Upper lobe of left lung (tissue), 4 donors: ENCODE measurements around the gene LRRD1.

Experiments
- CTCF ChIP-seq, 6 experiments: fragments of 450-650 bp in 4 of 6; fragments of 200-600 bp in 2 of 6; sonication (generic) in 2 of 6; IDR thresholded peaks; one replicate each; pipeline ENCODE4 v1.5.1; 2016 to 2019; ENCODE audit warnings: antibody characterized with exemption in 6 of 6
- POLR2A ChIP-seq, 4 donors: fragments of 450-650 bp; IDR thresholded peaks; one replicate each; pipeline ENCODE4 v1.5.1; 2016 to 2017; ENCODE audit warnings: antibody characterized with exemption in 4 of 4, mild to moderate bottlenecking in 2 of 4
- POLR2AphosphoS5 ChIP-seq, 2 donors: sonication (generic); formaldehyde crosslinking; IDR thresholded peaks; one replicate each; pipeline ENCODE4 v1.5.1; 2017; ENCODE audit warnings: antibody characterized with exemption in 2 of 2

GRCh38 chr7:92100534-92100933 is 78.4 kb downstream of the LRRD1 start:
- TF ChIP-seq CTCF (IDR thresholded peaks at IDR 0.05), result no peak
- no peak for TF ChIP-seq POLR2A (IDR thresholded peaks at IDR 0.05)
- TF ChIP-seq POLR2AphosphoS5 (IDR thresholded peaks at IDR 0.05), result no peak
